Activated naive CD4-positive, alpha-beta T cell treated with anti-CD3 and anti-CD28 coated beads, Interleukin-2, amount 10 ng/mL, durations not matched to agents 5 hours and 36 hours (primary cell): Measurements from ENCODE around the gene MAFB. TPM values are rescaled to one million over a fixed set of nuclear protein-coding genes. Genes with fewer than 3 reads are reported as not detected.

Experiments
- total RNA-seq, 2 experiments: library from RNA; stranded (reverse); gene quantifications; one replicate each; pipeline ENCODE4 v1.2.3, GENCODE V29; 2021

The MAFB gene
- under 1 TPM; 0.12 to 0.15 TPM for total RNA-seq

DNA sequence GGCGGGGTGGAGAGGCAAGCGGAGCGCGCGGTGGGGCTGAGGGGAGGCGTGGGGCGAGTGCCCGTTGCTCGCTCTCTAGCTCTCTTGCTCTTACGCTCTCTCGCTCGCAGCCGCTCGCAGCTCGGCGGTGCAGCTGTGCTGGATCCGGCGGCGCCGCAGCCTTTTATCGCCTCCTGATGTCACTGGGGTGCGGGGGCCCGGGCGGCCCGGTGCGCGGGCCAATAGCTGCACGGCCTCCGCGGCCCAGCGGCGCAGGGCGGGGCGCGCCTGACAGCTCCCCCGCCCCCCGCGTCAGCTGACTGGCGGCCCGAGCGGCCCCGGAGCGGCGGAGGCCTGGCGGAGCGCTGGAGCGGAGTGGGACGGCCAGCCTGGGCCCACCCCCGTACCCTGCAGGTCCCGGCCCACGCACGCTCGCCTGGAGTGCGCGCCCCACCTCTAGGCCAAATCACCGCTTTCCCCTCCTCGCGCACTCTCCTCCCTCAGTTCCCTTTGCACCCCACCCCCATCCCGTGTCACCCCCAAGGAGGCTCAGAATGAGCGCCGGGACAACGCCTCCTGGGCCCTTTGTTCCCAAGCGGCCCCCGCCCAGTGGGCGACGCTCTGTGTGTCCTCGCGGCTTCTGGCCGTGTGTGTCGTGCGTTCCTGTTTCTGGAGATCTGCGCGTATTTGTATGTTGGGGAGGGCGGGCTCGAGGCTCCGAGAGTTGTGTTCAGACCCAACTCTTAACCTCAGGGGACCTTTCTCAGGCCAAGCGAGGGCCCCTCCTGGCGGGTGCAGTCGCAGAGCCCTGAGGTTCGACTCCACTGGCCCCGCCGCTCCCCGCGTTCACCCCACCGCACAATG, at the start of gene MAFB:
Gene MAFB (minus strand): TSS at position 137 of the 843 bp plus-strand sequence. CDS start 386 bp downstream, outside the sequence.

